SK-N-SH (cell line): ENCODE data around the gene BHMT. TPM values are rescaled to one million over a fixed set of nuclear protein-coding genes. Genes with fewer than 3 reads are reported as not detected.

Source experiments
- CTCF ChIA-PET: fragments of 300-600, 350-600 bp; formaldehyde crosslinking; extraction: SDS; loops from one replicate; lab custom pipeline; 2021; lab: Yijun Ruan, JAX
- POLR2A ChIA-PET: fragments of 350-600 bp; sonication (Branson Sonifier 250); formaldehyde crosslinking; extraction: SDS; loops from one replicate; lab custom pipeline; 2020; ENCODE audit warnings: antibody characterized with exemption, inconsistent platforms; lab: Yijun Ruan, JAX
- DNase-seq: peaks from one replicate; pipeline ENCODE4 v3.0.0; 2012
- H2AFZ ChIP-seq: fragments of 200-600 bp; sonication (generic); 2 replicates; pipeline ENCODE4 v1.8.1; 2016; ENCODE audit warnings: antibody characterized with exemption, mild to moderate bottlenecking, low read depth
- H3F3A ChIP-seq: fragments of 200-600 bp; sonication (generic); replicated peaks from 2 replicates; pipeline ENCODE3; 2016; ENCODE audit warnings: antibody characterized with exemption, mild to moderate bottlenecking; ENCODE audit not compliant: insufficient read depth
- H3K27ac ChIP-seq, 2 experiments: fragments of 200-500 bp in 1 of 2; fragments of 200-600 bp in 1 of 2; sonication (Bioruptor generic) in 1 of 2; sonication (generic), shearing (Covaris generic) in 1 of 2; 2 replicates each; pipeline versions ENCODE4 v1.5.1 to v1.6.1; 2014 to 2016; ENCODE audit warnings: low read depth in 2 of 2, inconsistent platforms in 1 of 2, low read length in 1 of 2, mild to moderate bottlenecking in 1 of 2, mixed read lengths in 1 of 2
- H3K27me3 ChIP-seq: fragments of 200-600 bp; sonication (generic), shearing (Covaris generic); 2 replicates; pipeline ENCODE4 v1.6.1; 2016; ENCODE audit warnings: mixed run types; ENCODE audit not compliant: insufficient read depth
- H3K36me3 ChIP-seq, 2 experiments: fragments of 200-500 bp in 1 of 2; fragments of 200-600 bp in 1 of 2; sonication (Bioruptor generic) in 1 of 2; sonication (generic) in 1 of 2; replicated peaks in 1 of 2; 2 replicates each; pipeline versions ENCODE3 to v1.5.1; 2014 to 2016; ENCODE audit warnings: low read length in 1 of 2, mild to moderate bottlenecking in 1 of 2; ENCODE audit not compliant: insufficient read depth in 2 of 2, control insufficient read depth in 1 of 2
- H3K4me1 ChIP-seq, 2 experiments: fragments of 200-500 bp in 1 of 2; fragments of 200-600 bp in 1 of 2; sonication (Bioruptor generic) in 1 of 2; sonication (generic), shearing (Covaris generic) in 1 of 2; 2 replicates each; pipeline versions ENCODE4 v1.5.1 to v1.6.1; 2014 to 2016; ENCODE audit warnings: low read depth in 1 of 2, low read length in 1 of 2, mixed run types in 1 of 2; ENCODE audit not compliant: insufficient read depth in 2 of 2, control insufficient read depth in 1 of 2
- H3K4me2 ChIP-seq: fragments of 200-600 bp; sonication (generic), shearing (Covaris generic); 2 replicates; pipeline ENCODE4 v1.6.1; 2017; ENCODE audit warnings: mixed run types
- H3K4me3 ChIP-seq, 2 experiments: fragments of 200-500 bp in 1 of 2; fragments of 200-600 bp in 1 of 2; sonication (Bioruptor generic) in 1 of 2; sonication (generic), shearing (Covaris generic) in 1 of 2; 2 replicates each; pipeline versions ENCODE4 v1.5.1 to v1.8.1; 2014 to 2016; ENCODE audit warnings: low read depth in 2 of 2, inconsistent platforms in 1 of 2, low read length in 1 of 2, mild to moderate bottlenecking in 1 of 2, mixed read lengths in 1 of 2, moderate library complexity in 1 of 2
- H3K79me2 ChIP-seq: fragments of 200-600 bp; sonication (generic); 2 replicates; pipeline ENCODE4 v1.8.1; 2017; ENCODE audit warnings: mild to moderate bottlenecking; ENCODE audit not compliant: insufficient read depth
- H3K9ac ChIP-seq: fragments of 200-600 bp; sonication (generic); 2 replicates; pipeline ENCODE4 v1.6.1; 2017; ENCODE audit warnings: mixed run types
- H3K9me2 ChIP-seq: fragments of 200-600 bp; sonication (generic); 2 replicates; pipeline ENCODE4 v1.6.1; 2017; ENCODE audit warnings: mixed run types
- H3K9me3 ChIP-seq: fragments of 200-600 bp; sonication (generic); 2 replicates; pipeline ENCODE4 v1.6.1; 2017; ENCODE audit warnings: mixed run types, mild to moderate bottlenecking, moderate library complexity
- H4K20me1 ChIP-seq: fragments of 200-600 bp; sonication (generic); 2 replicates; pipeline ENCODE4 v1.6.1; 2017; ENCODE audit warnings: mild to moderate bottlenecking, mixed run types; ENCODE audit not compliant: insufficient read depth
- CHD2 ChIP-seq: fragments of 150-350 bp; IDR thresholded peaks from 2 replicates; pipeline ENCODE4 v1.6.1; 2018; ENCODE audit warnings: low read length; ENCODE audit not compliant: partially characterized antibody
- ELF1 ChIP-seq: IDR thresholded peaks from 2 replicates; pipeline ENCODE4 v1.4.0; 2012
- EP300 ChIP-seq, 2 experiments: IDR thresholded peaks; 2 replicates each; pipeline versions ENCODE4 v1.4.0 to v1.6.1; 2012; ENCODE audit warnings: borderline replicate concordance in 1 of 2, low read depth in 1 of 2, low read length in 1 of 2
- FOXJ3 ChIP-seq: sonication (generic); formaldehyde crosslinking; IDR thresholded peaks from 2 replicates; pipeline ENCODE4 v1.5.1; 2020; ENCODE audit warnings: mild to moderate bottlenecking, missing genetic modification reagents
- FOXM1 ChIP-seq: IDR thresholded peaks from 2 replicates; pipeline ENCODE4 v1.4.0; 2012; ENCODE audit warnings: low read depth, mild to moderate bottlenecking
- GATA2 ChIP-seq: sonication (generic); formaldehyde crosslinking; IDR thresholded peaks from 2 replicates; pipeline ENCODE4 v1.5.0; 2020; ENCODE audit warnings: mild to moderate bottlenecking, missing genetic modification reagents
- MEF2A ChIP-seq: IDR thresholded peaks from 2 replicates; pipeline ENCODE4 v1.4.0; 2012; ENCODE audit warnings: low read depth, borderline replicate concordance
- MXI1 ChIP-seq: IDR thresholded peaks from 2 replicates; pipeline ENCODE4 v1.6.1; 2012; ENCODE audit warnings: mild to moderate bottlenecking, low read depth, low read length, improper control_type of control experiment
- NFIC ChIP-seq: IDR thresholded peaks from 2 replicates; pipeline ENCODE4 v1.4.0; 2012; ENCODE audit warnings: borderline replicate concordance
- RCOR1 ChIP-seq: fragments of 150-350 bp; IDR thresholded peaks from 2 replicates; pipeline ENCODE4 v1.6.1; 2017; ENCODE audit warnings: antibody characterized with exemption, low read length
- REST ChIP-seq: IDR thresholded peaks from 2 replicates; pipeline ENCODE4 v1.6.1; 2012; ENCODE audit warnings: mild to moderate bottlenecking, low read depth, low read length, moderate library complexity
- SMC3 ChIP-seq: IDR thresholded peaks from 2 replicates; pipeline ENCODE4 v1.6.1; 2012; ENCODE audit warnings: low read depth, low read length, improper control_type of control experiment
- TAF1 ChIP-seq: IDR thresholded peaks from 2 replicates; pipeline ENCODE4 v1.6.1; 2012; ENCODE audit warnings: low read depth, mild to moderate bottlenecking, low read length, moderate library complexity, borderline replicate concordance
- TCF12 ChIP-seq: IDR thresholded peaks from 2 replicates; pipeline ENCODE4 v1.4.0; 2012
- TEAD4 ChIP-seq: IDR thresholded peaks from 2 replicates; pipeline ENCODE4 v1.4.0; 2012; ENCODE audit warnings: mild to moderate bottlenecking, borderline replicate concordance; ENCODE audit not compliant: insufficient read depth
- YY1 ChIP-seq: IDR thresholded peaks from 2 replicates; pipeline ENCODE4 v1.4.0; 2012; ENCODE audit warnings: low read depth, mild to moderate bottlenecking
- WGBS: methylation state at CpG from one replicate; pipeline ENCODE4 v1.1.6; 2017; ENCODE audit warnings: low lambda C conversion rate; 5-methylcytosine and 5-hydroxymethylcytosine counted together
- polyA plus RNA-seq, 3 experiments: library from polyadenylated mRNA; depleted of rRNA; stranded (reverse); fragments of >200 nt; gene quantifications; 2 replicates each; pipeline ENCODE4 v1.2.3, GENCODE V29; 2012
- TF ChIP-seq, protein P1 (sequence below): IDR thresholded peaks from 2 replicates; pipeline ENCODE4 v1.4.0; 2012; ENCODE audit warnings: low read depth, borderline replicate concordance
- TF ChIP-seq, protein P2 (sequence below): fragments of 200-600 bp; sonication (generic); IDR thresholded peaks from 2 replicates; pipeline ENCODE4 v1.6.1; 2017; ENCODE audit warnings: antibody characterized with exemption, mild to moderate bottlenecking, moderate library complexity
- TF ChIP-seq, protein P3 (sequence below): IDR thresholded peaks from 2 replicates; pipeline ENCODE4; 2012
- TF ChIP-seq, protein P4 (sequence below): IDR thresholded peaks from 2 replicates; pipeline ENCODE4 v1.4.0; 2012; ENCODE audit warnings: low read depth, borderline replicate concordance

Gene BHMT
- polyA plus RNA-seq, 1 of the 3 experiments (the other 2 are of a cell fraction), result not detected

DNA sequence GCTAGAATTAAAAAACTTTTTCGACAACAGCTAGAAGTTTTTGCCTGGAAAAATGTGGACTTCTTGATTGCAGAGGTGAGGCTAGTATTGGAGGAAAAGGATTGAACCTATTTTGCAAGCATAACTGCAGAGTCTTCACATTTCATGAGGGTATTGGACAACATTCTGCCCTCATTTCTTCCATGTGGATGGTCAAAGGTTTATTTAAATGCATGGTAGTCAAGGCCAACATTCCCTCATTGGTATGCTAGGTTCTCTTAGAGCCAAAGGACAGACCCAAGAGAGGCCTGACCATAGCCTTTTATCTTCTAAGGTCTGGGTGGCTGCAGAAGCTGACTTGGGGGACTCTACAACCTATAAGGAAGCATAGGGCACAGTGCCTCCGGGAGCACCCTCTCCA is 30.8 kb upstream of the BHMT start:
- H3K9me2 ChIP-seq, result no peaks in the 10 kb centered on the region
- no peak overlapping the region for H3K4me3 ChIP-seq
- DNase-seq, result no peak
- H3K27ac ChIP-seq, result no peak overlapping the region
- H3K36me3 ChIP-seq, result no peaks in the 10 kb centered on the region
- H2AFZ ChIP-seq, result no peak overlapping the region
- CTCF ChIA-PET, result interaction anchor here (1.5 to 4.8 kb wide), 2 partner anchors 16 to 56 kb away, joined by 4 to 18 read pairs; no protein-coding TSS in a partner anchor
- no peaks in the 10 kb centered on the region for H3K79me2 ChIP-seq
- TF ChIP-seq RCOR1, result no peak
- TF ChIP-seq FOXJ3, result no peak
- TF ChIP-seq MXI1, result no peak
- no peak for TF ChIP-seq REST
- TF ChIP-seq GATA2 (CRISPR knock-in tag), result no peak
- TF ChIP-seq, protein P1, sequence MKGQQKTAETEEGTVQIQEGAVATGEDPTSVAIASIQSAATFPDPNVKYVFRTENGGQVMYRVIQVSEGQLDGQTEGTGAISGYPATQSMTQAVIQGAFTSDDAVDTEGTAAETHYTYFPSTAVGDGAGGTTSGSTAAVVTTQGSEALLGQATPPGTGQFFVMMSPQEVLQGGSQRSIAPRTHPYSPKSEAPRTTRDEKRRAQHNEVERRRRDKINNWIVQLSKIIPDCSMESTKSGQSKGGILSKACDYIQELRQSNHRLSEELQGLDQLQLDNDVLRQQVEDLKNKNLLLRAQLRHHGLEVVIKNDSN, result no peak
- TF ChIP-seq, protein P2, sequence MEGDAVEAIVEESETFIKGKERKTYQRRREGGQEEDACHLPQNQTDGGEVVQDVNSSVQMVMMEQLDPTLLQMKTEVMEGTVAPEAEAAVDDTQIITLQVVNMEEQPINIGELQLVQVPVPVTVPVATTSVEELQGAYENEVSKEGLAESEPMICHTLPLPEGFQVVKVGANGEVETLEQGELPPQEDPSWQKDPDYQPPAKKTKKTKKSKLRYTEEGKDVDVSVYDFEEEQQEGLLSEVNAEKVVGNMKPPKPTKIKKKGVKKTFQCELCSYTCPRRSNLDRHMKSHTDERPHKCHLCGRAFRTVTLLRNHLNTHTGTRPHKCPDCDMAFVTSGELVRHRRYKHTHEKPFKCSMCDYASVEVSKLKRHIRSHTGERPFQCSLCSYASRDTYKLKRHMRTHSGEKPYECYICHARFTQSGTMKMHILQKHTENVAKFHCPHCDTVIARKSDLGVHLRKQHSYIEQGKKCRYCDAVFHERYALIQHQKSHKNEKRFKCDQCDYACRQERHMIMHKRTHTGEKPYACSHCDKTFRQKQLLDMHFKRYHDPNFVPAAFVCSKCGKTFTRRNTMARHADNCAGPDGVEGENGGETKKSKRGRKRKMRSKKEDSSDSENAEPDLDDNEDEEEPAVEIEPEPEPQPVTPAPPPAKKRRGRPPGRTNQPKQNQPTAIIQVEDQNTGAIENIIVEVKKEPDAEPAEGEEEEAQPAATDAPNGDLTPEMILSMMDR, result no peak
- TF ChIP-seq ELF1, result no peak
- no peak for TF ChIP-seq FOXM1
- no peak for TF ChIP-seq CHD2
- TF ChIP-seq MEF2A, result no peak
- TF ChIP-seq SMC3, result no peak
- TF ChIP-seq, protein P3, sequence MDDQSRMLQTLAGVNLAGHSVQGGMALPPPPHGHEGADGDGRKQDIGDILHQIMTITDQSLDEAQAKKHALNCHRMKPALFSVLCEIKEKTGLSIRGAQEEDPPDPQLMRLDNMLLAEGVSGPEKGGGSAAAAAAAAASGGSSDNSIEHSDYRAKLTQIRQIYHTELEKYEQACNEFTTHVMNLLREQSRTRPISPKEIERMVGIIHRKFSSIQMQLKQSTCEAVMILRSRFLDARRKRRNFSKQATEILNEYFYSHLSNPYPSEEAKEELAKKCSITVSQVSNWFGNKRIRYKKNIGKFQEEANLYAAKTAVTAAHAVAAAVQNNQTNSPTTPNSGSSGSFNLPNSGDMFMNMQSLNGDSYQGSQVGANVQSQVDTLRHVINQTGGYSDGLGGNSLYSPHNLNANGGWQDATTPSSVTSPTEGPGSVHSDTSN, result no peak
- no peak for TF ChIP-seq TEAD4
- TF ChIP-seq, protein P4, sequence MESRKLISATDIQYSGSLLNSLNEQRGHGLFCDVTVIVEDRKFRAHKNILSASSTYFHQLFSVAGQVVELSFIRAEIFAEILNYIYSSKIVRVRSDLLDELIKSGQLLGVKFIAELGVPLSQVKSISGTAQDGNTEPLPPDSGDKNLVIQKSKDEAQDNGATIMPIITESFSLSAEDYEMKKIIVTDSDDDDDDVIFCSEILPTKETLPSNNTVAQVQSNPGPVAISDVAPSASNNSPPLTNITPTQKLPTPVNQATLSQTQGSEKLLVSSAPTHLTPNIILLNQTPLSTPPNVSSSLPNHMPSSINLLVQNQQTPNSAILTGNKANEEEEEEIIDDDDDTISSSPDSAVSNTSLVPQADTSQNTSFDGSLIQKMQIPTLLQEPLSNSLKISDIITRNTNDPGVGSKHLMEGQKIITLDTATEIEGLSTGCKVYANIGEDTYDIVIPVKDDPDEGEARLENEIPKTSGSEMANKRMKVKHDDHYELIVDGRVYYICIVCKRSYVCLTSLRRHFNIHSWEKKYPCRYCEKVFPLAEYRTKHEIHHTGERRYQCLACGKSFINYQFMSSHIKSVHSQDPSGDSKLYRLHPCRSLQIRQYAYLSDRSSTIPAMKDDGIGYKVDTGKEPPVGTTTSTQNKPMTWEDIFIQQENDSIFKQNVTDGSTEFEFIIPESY, result no peak
- TF ChIP-seq TAF1, result no peak
- no peak for TF ChIP-seq TCF12
- TF ChIP-seq YY1, result no peak
- TF ChIP-seq EP300 (IDR thresholded peaks at IDR 0.05; ENCODE audit: borderline replicate concordance in 1 of 2, low read depth in 1 of 2, low read length in 1 of 2), result no peak
- TF ChIP-seq NFIC, result no peak
- TF ChIP-seq, all 33 proteins: peak for 0
- no peaks in the 10 kb centered on the region; a peak in 1 of 4 replicates for H3K4me1 ChIP-seq
- H3K4me2 ChIP-seq, result no peak overlapping the region
- no peak overlapping the region for H3K9ac ChIP-seq
- no peaks in the 10 kb centered on the region for H4K20me1 ChIP-seq
- no peaks in the 10 kb centered on the region for H3K27me3 ChIP-seq
- WGBS, result 30% methylated on average over 1 of the region's 2 CpGs
- H3K9me3 ChIP-seq, result no peaks in the 10 kb centered on the region
- POLR2A ChIA-PET, result no interaction called here
- no peaks in the 10 kb centered on the region for H3F3A ChIP-seq
